GM18517 (cell line): ENCODE results near the gene PLPP2.

Source experiments
- ATAC-seq: cut with Tn5 transposase; IDR thresholded peaks from one replicate; pipeline ENCODE4 v1.9.1; 2021; ENCODE audit warnings: mild to moderate bottlenecking, moderate library complexity; ENCODE audit not compliant: unreplicated experiment

The PLPP2 gene

DNA sequence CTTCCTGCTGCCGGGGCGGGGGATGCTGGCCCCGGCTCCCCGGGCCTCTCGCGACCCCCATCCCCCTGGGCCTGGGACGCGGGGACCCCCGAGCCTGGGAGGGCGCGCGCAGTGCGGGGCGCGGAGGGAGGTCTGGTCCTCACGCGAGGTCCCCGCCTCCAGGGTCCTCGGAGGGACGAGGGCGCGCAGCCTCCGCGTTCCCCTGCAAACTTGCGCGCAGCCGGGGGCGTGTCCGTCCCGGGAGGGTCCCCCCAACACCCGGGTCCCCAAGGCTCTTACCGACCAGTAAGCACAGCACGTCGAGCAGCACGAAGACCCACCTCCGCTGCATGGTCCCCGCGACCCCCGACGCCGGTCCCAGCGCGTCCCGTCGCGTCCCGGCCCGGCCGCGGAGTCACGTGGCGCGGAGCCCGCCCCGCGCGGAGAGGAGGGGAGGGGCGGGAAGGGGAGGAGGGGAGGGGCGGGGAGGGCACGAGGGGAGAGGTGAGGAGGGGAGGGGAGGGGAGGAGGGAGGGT is at the start of gene PLPP2:
Gene PLPP2, minus strand, starts transcription at position 398 of the 516 bp plus-strand sequence. Its CDS starts 67 bp downstream, at position 331.
- no peak for ATAC-seq

DNA sequence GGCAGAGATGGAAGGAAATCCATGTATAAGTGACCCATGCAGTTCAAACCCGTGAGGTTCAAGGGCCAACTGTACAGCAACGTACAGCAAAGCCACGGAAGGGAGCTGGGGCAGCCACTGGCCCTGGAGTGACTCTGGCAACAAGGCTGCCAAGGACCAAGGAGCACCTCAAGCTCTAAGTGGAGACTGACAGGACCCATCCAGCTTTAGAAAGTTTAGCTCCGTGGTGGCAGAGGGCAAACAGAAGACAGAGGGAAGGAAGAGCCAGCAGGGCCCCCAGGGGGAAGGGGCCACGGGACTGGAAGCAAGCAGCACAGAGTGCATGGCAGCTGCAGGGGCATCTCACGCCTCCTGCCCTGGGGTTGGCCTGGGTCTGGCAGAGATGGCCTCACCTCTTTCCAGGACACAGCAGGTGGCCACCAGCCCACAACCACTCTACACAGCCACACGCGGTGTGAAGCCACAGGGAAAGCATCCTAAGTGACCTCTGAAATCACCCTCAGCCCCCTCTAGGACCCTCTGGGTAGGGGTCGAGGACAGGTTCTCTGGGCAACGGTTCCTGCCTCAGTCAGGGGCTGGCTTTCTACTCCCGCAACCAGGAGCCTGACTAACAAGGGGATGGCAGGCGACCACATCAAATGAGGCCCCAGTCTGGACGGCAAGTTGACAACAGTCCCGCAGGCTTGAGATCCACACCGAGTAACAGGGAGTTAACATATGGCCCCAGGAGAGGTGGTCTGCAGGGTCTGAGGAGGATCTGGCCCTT is 49.6 kb upstream of the PLPP2 start:
- no peak for ATAC-seq

DNA sequence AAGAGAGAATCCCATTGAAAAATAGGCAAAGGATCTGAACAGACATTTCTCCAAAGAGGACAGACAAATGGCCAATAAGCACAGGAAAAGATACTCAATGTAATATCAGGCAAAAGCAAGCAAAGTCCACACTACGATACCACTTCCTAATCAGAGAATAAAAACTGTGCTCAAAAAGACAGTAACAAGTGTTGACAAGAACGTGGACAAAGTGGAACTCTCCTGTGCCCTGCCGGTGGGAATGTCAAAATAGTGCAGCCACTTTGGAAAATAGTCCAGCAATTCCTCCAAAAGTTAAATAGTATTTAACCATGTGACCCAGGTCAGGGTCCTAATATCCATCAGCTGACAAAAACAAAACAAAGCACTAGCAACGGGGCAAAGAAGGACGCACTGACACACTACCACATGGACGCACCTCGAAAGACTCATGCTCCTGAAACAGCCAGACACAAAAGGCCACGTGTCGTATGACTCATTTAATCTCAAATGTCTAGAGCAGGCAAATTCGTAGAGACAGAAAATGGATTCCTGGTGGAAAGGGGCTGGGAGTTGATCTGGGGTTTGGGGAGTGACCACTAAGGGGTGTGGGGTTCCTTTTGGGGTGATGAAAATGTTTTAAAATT is 48.2 kb upstream of the PLPP2 start:
- no peak for ATAC-seq

DNA sequence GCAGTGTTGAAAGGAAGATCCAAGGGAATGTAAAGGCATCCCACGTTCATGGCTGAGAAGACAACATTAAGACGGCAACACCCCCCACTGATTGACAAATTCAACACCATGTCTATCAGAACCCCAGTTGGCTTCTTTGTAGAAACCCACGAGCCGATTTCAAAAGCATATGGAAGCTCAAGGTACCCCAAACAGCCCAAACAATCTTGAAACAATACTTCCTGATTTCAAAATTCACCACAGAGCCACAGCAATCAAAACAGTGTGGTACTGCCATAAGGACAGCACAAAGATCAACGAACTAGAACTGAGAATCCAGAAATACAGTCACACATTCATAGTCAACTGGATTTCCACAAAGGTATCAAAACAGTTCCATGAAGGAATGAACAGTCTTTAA is 47.2 kb upstream of the PLPP2 start:
- no peak for ATAC-seq

DNA sequence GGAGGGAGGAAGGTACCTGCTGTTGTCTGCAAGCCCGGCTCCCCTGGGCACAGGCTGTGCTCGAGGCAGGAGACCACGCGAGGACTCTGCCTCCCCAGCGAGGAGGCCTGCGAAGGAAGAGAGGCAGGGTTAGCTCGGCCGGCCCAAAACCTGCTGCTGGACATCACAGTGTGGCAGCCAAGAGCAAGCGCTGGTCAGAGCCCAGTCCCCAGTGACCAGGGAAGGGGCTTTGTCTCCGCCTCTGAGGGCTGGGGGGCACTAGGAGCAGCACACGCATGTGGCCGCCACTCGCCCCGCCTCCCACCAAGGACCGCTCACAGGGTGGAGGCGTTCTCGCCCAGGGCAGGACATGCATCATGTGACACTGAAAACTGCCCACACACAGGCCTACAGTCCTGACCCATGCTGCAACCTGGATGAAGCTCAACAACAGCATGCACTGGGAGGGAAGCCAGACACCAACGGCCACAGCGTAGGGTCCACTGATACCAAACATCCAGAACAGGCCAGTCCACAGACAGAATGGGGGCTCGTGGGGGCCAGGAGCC is 44.9 kb upstream of the PLPP2 start:
- ATAC-seq: no peak

DNA sequence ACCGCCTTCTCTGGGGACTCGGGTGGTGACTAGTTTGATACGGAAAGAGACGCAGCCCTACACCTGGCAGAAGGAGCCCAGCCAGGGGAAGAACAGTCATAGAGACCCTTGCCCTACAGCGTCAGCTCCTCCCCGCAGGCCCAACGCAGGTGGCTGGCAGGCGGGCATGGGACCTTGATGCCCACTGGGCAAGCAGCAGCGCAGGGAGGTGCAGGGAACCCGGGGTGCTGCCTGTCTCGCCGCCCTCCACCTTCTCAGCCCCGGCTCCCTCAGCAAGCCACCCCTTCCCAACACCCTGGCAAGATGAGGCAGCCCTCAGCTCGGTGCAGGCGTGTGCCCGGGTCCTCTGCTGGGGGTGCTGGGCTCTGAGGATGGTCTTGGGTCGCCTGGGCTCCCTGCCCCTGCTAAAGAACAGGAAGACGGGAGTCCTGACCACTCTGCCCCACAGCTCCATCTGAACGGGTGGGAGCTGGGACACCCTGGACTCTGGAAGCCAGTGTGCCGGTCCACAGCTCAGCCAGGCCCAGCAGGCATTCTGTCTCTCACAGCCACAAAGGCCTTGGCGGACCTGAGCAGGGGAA is 44.4 kb upstream of the PLPP2 start:
- ATAC-seq: no peak

DNA sequence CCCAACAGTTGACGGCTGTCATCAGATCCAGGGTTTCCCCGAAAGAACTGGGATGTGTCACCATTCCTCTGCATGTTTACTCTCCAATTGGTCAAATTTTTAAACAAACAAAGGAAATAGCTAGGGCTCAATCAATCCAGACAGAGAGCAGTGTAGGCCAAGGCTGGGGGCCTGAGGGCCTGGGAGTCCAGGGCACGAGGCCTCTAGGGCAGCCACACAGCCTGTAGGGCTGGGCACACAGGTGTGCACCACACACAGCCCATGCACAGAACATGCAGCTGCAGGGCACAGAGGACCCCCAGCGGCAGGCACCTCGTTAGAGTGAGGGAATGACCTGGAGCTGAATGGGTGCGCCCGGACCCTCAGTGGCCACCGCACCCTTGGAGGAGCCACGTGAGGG is 43.9 kb upstream of the PLPP2 start:
- no peak for ATAC-seq

DNA sequence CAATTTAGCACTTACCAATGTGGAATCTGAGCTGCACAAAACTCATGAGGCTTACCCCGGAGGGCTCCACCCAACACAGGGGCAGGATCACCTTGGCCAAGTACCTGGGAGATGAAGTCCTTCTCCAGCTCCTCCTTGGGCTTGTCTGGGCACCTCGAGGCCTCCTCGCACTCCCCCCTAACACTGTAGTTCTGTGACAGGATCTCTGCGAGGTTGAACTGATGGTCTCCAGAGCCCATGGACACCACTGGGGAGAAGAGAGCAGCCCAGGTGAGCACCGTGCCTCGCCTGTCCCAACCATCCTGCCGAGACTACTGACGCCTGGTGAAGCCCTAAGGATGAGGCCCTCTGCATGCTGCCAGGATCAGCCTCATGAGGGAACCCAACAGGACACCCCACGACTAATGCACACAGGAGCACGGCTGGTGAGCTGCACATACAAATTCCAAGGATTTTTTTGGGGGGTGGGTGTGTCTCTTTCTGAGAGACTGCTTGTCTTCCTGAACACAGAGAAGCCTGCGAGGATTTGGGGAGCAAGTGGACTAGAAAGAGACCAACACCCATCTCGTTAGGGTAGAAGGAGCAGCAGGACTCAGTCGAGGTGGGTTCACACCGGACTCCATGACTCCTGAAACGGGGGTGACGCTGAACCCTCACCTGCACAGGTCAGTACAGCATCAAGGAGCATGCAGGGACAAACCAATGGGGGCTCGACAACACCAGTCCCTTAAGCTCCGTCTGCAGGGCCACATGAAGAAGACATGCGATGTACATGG is 43.3 kb upstream of the PLPP2 start:
- ATAC-seq: no peak

DNA sequence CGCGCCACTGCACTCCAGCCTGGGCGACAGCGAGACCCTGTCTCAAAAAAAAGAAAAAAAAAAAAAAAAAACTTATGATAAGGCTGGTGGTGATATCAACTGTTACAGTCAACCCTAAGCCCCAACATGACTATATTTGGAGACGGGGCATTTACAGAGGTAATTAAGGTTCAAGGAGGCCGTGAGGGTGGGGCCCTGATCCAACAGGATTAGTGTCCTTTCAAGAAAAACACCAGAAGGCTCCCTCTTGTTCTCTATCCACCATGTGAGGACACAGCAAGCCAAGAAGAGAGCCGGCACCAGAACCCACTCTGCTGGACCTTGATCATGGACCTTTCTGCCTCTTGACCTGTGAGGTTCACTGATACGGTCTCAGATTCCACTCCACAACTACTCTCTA is 39.3 kb upstream of the PLPP2 start:
- ATAC-seq: no peak

DNA sequence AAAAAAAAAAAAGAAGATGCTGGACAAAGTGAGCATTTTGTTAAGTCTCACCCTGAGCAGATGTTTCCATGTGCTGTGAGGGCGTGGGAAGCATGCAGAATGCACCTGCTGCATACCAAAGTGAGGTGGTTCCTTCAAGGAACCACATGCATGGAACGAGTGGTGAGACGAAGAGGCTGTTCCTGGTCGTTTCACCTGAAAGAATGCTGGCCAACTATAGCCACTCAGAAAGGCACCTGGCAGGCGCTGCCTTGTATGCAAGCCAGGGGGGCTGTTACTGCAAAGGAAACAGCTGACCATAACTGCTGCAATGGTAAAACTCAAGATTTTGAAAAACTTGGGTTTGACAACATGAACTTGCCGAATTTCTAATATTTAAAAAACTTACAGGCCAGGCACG is 38.7 kb upstream of the PLPP2 start:
- no peak for ATAC-seq

DNA sequence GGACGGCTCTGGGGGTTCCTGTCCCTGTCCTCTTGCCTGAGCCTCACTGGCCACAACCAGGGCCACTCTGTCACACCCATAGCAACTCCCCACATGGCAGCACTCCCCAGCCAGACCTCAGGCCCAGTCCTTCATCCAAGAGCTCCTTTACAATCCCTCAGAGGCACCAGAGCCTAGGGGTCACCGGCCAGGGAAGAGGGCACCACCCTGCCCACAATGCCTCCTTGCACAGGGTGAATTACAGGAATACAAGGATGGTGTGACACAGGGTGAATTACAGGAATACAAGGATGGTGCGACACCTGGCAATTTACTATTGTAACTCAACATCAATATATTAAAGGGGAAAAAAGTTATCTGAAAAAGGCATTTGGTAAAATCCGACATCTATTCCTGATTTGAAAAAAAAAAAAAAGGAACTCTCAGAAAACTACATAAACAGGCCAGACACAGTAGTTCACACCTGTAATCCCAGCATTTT is 36.9 kb upstream of the PLPP2 start:
- ATAC-seq: no peak

DNA sequence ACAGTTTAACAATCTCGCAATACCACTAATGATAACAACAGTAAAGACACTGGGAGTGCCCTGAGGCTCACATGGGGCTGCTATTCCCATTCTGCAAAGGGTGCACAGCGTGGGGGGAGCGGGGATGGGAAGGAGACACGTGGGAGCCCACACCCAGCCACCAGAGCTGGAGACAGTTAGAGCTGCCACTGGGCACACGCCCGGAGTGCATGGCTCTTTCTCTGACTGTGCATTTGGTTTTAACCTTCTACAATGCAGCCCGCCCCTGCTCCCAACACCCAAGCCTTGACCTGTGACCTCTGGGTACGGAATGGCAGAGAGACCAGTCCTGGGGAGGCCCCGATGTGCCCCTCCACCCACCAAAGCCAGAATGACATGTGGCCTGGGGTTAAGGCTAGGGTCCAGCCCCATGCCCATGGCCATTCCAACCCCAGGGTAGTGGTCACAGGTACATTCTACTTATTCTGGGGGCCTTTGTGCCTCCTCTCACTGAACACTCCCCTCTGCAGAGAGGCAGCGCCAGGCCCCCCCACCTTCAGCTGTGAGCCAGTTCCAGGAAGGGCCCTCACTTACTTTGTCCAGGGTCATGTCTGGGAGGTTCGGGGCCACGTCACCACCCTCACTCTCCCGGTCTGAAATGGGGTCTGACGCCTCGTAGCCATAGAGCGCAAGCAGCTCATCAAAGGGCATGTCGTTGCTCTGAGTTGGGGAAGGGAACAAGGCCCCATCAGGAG is 36.3 kb upstream of the PLPP2 start:
- ATAC-seq: no peak

DNA sequence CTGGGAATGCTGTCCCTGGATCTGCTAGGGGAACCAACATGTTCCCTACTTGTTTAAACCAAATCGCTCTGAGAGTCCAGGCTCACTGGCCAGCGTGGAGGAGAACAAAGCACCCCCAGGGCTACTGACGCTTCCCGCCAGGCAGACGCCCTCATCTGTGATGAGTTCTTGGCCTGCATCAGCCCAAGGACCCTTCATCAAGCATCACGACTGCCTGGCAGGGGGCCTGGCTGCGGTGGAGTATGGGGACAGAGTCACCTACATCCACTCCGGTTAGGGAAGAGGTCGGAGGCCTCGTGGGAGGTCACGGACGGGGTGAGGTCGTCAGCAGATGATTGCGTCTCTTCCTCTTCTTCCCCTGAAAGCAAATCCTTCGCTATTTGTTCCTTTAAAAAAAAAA is 35.7 kb upstream of the PLPP2 start:
- no peak for ATAC-seq

DNA sequence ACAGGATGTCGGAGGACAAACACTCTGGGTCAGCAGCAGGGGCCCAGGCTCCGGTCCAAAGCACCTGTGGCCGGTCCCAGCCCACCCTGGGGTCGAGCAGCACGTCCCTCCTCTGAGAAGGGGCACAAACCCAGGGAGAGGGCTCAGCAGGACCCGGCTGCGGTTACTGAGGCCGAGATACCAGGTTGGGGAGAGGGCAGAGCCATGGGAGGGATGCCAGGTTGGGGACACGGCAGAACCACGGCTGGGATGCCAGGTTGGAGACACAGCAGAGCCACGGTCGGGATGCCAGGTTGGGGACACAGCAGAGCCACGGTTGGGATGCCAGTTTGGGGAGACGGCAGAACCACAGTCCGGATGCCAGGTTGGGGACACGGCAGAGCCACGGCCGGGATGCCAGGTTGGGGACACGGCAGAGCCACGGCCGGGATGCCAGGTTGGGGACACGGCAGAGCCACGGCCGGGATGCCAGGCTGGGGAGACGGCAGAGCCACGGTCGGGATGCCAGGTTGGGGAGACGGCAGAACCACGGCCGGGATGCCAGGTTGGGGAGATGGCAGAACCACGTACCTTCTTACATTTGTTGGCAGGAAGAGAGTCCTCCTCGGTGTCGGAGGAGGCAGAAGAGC is 34.8 kb upstream of the PLPP2 start:
- no peak for ATAC-seq

DNA sequence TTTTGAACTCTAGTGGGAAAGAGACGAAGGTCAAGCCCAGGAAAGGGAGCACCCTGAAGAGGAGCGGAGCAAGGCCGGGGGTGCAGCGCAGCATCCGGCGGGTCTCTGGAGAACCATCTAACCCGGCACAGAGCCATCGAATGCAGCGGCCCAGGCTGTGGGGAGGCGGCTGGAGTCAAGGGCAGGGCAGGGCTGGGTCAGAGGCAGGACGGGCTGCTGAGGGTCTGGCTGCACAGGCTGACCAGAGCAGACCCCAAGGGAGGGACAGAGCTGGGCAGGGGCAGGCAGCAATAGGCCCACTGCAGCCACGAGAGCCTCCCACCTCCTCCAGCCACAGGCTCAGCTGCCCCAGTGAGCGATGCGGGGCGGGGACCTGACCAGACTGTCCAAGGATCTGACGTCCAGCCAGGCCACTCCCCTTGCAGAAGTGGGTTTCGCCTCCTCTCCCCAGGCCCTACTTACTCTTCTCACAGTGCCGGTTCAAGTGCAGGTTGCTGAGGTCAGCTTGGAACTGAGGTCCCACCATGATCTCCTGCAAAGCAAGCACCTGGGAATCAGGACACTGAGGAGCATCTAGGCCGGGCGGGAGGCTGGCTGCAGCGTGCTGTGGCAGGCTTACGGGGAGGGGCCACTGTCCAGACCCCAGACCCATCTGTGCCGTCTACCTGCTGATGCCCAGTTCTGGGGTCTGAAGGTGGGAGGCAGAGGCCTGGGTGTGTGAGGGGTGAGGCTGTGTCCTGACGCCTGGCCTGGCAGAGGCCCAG is 34.2 kb upstream of the PLPP2 start:
- no peak for ATAC-seq

DNA sequence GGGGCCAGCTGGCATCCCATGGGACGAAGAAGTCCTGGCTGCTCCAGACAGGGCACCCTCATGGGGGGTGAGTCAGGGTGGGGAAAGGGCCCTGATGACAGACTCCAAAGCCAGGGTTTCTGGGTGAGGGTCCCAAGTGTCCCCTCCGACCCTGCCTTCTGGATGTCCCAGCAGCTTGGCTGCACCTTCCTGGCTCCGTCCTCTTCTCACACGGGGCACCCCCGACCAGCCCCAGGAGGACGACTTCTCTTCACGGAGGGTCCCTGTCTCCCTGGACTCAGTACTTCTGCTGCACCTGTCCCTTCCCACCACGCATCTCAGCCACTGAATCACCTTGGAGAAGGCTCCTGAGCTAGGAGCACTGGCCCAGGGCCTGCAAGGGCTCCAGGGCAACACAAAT is 33.5 kb upstream of the PLPP2 start:
- ATAC-seq: no peak

DNA sequence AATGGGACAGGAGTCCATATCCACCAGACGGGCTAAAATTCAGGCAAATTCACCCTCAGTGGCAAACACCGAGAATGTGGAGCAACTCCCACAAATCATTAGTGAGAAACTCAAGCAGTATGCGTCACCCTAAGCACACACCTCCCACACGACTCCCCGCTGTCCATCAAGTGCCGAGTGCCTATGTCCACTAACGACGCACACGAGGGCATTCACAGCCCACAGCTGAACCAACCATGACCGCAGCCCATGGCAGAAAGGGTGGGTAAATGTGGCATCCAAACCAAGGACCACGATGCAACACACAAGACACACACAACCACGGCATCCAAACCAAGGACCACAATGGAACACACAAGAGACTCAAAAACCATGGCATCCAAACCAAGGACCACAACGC is 31.4 kb upstream of the PLPP2 start:
- ATAC-seq: no peak

DNA sequence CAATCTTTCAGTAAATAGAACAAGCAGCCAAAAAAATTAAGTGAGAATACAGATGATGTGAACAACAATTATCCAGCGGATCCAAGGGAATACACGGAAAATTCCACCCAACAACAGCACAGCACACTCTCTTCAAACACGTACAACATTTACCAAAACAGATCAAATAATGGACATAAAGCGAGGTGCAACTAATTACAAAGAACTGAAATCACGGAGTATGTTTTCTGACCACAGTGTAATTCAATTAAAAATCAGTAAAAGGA is 27.2 kb upstream of the PLPP2 start:
- ATAC-seq: no peak
